SW480 (cell line): ENCODE data around the gene GPC3.
A peak's percentile ranks its signal among the peaks of the same experiment; 100 is the strongest.

Source experiments
- DNase-seq: peaks from one replicate; pipeline ENCODE4 v3.0.0-alpha.2; 2016; ENCODE audit warnings: low spot score

The GPC3 gene

DNA sequence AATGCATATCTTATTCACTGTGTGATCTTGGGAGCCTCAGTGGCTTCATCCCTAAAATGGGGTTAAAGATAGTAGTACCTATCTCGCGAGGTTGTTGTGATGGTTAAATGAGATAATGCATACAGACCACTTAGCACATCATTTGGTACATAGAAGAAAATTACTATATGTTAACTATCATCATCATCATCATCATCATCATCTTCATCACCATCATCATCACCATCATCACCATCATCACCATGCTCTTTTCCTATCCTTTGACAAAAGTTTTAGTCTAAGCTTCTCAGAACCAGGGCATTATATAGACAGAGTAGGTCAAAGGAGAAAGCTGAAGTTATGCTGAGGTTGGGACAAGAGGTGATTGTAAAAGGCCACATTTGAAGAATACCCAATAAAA, 145.0 kb downstream of the GPC3 start:
- DNase-seq, result no peak

DNA sequence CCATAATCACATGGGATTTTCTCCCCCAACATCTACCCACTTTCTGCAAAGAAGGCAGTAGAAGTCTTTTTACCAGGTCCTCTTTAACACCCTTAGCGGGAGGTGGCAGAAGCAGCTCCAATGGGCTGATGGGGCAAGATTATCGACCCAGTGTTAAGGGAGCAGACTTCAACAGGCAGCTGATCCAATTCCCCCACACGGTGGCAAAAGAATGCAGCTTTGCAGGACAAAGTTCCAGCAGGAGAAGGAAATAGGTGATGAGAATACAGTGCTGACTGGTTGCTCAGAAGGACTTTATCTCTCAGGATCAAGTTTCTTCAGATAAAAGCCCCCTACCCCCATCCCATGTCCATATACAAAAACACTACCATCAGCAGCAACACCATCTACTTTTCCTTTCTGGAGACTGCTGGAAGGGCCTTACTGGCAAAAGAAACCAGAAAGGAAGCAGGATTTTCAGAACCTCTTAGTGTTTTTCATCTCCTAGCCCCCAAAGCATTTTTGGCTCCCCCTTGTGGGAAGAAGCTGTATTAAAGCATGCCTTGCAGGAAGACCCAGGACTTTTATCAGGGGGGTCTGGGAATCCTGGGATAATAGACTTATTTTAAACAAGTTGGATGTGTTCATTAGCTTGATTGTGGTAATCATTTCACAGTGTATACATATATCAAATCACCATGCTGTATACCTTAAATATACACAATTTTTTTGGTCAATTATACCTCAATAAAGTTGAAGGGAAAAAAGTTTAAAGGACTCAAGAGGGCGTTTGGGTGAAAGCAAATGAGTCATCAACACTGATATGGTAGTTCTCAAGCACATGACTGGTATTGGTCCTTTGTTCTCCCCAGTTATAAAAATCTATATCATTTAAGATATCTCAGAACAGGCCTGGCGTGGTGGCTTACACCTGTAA, 146.4 kb downstream of the GPC3 start:
- DNase-seq, result peak; percentile 14

DNA sequence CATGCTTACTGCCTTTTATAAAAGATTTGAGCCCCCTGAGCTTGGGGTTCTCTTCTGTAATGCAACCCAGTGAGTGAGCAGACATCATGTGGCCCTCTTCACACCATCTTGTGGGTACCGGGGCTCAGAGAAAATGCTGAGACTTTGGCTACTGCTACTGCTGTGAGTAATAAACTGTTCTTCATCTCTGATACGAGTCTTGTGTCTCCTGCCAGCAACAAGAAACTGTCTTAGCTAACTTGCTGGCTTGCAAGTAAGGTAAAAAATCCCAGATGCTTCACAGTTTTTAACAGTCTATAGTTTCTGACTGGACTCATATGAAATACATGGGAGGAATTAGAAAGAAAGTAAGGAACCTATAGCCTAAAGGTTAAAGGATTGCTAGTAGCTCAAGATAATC, 148.3 kb downstream of the GPC3 start:
- no peak for DNase-seq

DNA sequence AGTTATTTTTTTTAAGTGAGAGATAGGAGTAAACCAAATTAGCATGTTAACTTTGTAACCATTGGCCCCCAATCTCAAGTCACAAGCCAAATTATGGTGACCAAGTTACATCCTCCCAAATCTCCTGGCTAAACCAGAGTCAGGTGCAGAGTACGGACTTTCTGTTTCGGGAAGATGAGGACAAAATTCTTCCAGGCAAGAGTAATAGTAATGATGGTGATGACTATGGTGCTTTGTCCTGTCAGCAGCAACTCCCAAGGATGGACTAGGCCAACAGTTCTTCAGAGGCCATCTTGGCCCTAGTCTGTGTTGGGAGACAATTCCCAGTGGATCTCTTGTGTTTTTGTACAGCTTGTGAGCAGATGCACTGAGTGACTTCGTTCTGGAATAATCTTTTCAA, 148.8 kb downstream of the GPC3 start:
- DNase-seq, result no peak

DNA sequence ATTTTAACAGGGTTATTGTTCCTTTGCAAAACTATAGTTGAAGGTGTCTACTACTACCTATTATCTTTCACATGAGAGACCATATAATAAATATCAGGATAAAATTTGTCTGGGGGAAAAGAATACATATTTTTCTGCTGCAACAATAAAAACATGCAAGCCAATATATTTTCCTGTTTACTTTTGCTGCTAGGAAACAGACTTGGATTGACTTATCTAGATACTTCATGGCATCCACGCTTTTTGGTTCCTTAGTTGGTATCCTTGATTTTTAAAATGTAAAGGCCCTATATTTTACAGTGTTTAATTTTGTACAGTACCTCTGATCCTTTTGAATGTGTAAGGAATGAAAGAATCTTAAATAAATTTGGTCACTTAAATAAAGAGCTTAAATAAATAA, 150.6 kb downstream of the GPC3 start:
- no peak for DNase-seq

DNA sequence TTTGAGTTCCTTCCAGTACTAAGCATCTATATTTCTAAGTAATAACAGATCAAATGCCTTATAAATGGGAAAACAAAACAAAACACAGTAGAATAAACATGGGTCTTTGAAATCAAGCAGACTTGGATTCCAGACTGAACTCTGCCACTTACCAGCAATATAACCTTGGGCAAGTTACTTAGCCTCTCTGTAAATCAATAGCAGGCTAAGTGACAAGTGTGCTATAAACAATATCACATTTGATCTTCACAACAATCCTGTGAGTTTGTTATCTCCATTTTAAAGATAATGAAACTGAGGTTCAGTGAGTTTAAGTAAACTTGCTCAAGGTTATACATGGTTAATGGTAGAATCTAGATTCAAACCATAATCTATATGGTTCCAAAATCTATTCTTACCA, 165.8 kb downstream of the GPC3 start:
- DNase-seq, result no peak

DNA sequence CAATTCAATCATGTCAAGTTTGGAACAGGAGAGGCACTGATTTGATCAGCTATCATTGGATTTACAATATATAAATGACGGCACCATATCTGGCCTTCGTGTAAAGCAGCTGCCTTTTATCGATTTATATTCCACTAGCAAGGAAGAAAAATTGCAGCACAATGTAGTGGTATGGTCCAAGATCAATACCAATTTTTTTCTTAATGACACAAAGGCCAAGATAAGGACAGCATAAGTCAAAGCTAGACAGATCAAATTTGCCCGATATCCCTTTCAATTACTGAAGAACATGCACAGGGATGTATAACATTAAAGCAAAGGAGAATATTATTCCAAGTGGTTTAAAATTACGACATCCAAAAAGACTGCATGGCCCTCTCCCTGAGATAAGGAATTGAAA, 167.4 kb downstream of the GPC3 start:
- no peak for DNase-seq

DNA sequence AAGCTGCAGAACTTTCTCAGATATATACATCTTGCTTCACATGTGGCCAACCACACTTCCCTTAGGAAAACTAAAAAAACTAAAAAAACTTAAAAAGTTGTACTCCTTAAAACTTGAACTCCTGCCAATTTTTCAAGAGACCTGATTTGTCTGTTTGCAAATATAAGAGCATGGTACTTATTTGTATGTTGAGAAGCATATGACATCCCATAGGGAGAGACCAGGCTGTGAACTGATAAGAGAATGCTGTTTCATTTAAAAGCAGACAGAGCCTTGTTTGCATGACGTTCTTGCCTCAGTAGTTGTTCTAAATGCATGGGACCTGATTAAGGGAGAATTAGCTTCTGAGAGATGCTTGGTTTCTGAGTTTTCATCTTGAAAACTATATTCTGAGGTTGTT, 169.9 kb downstream of the GPC3 start:
- no peak for DNase-seq

DNA sequence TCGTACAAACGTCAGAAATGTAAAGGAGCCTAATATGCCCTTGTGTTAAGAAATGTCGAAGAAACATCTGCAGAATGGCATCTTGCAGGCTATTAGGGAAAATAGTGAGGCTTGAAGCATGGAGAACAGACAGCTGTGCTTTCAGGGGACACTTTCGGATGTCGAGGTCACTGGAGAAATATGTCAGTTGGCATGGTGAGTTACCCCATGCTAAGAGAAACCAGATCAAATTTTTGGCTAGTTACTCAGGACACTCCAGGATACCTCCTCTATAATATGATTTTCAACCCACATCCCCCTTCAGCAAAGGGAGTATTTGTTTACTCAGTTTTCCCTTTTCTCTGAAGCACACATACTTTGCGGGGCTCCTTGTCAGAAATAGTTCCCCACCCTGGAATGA, 171.4 kb downstream of the GPC3 start:
- no peak for DNase-seq

DNA sequence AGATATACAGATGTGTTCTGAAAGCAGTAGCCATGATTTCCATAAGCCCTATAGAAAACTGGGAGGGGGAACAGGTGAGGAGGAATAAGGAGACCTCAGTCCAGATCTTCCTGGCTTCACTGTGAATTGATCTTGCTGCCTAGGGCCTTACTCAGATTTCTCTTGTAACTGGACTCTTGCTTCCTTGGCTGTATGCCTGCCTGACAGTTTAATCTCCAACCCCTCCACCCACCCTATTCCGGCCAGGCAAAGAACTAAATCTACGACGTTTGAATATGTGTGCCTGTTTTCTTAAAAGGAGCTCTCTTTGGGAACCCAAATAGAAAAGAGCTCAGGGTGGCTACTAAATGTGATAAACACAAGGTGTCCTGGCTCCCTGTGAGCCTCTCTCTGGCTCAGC, 173.0 kb downstream of the GPC3 start:
- DNase-seq, result no peak

DNA sequence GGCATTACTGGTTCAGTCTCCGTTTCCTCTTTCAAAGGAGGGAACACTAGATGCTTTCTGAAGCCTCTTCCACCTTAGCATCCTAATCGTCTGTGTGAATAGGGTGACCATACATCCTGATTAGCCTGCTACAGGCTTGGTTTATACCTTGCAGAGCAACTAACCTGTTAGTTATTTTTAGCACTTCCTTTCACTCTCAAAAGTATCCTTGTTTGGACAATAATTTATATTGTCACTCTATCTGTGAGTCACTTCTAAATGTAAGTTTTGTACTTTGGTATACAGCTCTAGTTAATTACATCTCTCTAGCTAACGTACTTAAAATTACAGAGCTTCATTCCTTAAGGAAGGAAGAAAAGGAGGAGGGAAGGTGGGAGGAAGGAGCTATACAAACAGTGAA, 174.5 kb downstream of the GPC3 start:
- DNase-seq, result no peak

DNA sequence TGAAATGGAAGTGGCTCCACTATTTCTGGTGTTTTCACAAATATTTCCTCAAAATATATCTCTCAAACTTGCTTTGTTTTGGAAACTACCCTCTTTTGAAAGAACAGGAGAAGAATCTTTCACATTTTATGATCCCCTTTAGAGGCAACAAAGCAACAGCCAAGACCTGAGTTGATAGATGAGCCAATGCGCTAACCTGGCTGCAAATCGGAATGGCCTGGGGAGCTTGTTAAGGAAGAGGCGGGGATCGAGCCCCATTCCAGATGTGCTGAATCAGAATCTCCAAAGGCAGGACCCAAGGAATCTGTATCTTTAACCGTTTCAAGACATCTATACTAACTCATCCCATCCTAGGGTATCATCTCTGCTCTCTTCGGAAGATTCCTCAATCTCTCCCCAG, 181.3 kb downstream of the GPC3 start:
- no peak for DNase-seq

DNA sequence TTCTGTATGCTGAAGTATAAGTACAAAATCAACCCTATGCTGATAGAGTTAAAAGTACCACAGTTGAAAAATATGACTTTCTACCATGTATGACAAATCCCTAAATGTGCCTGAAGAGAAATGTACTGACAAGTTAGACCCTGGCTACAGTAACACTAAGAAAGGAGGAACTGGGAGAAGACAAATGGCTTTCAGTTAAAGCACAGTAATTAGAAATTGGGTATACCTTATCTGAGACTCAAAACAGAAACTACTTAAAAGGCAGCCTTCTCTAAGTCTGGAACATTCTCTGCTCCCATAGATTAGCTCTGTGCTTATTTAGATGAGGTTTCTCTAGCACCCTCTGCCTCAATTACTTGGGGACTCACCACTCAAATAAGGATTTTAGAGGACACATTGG, 189.1 kb downstream of the GPC3 start:
- DNase-seq, result no peak

DNA sequence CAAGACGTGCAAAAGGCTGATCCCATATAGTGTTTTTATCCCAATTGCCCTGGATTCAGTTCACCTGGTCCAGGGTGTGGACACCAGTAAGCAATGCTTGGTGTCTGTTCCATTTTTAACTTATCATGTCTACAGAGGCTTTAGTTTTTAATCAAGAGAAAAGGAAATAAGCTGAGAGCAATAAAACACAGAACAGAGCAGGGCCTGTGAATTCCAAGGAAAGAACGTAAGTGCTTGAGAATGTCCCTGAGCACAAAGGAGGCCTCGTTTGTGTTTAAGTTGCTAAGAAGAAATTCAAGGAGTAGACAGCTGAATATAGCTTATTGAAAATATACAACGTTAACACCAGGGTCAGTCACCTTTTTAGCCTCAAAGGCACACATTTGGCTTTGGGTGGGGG, 191.3 kb downstream of the GPC3 start:
- DNase-seq, result no peak

DNA sequence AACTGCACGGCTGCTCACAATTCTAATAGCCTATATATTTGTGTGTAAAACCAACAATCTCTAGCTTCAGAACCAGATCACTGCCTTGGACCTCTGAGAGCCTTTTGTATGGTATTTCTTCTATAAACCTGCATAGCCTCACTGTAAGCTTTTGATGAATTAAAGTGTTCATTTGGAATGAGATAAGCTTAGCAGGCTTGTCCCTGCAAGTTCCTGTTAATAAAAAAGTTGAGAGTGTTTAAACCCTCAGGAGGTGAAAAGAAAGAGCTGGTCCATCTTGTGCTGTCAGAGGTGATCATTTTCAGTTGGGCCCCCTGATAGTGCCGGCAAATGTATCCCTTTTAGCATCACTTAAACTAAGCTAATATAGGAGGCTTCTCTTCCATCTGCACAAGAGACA, 191.8 kb downstream of the GPC3 start:
- DNase-seq, result no peak

DNA sequence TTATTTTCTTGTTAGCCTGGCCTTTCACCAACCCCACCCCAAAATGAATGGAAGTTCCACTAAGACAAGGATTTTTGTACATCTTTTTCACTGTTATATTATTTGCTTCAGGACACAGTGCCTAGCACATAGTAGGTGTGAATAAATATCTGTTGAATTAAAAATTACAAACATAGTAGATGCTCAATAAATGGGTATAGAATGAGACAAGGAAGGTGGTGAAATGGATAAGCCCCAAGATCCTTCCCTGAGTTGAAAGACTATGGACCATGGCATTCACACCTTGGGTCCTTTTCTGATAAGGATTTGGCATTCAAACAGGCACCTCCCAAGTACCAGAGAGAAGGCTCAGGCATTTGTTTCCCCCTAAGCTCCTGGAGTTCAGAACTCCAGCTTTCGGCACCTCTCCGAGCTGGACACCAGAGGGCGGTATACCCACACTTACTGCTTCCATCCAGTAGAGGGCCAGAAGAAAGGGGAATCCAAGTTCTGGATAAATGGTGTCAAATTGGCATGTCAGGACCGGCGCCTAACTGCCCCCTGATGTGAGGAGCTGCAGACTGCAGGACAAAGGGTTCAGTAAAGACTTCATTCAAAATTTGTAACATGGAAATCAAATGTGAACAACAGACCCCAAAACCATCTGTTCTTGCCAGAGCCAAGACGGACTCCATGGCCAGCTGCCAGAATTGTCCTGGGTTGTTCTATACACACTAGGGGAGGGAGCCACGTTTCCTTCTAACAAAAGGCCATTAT, 193.0 kb downstream of the GPC3 start:
- DNase-seq, result peak; percentile 72

DNA sequence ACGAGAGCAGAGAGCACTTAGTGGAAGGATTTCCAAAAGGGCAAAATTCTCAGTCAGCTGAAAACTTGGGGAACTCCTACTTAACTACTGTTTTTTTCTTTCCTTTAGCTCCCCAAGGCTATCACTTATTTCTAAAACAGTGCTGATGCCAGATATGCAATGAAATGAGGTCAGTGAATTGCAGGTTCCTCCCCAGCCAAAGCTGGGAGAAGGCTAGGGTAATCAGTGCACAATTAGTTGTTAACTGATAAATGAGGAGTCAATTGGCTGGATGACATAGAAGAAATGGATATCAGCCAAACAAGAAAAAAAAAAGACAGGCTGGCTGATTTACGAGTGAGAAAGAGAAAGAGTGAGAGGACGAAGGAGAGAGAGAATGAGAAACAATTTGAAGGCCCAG, 195.6 kb downstream of the GPC3 start:
- DNase-seq, result no peak

DNA sequence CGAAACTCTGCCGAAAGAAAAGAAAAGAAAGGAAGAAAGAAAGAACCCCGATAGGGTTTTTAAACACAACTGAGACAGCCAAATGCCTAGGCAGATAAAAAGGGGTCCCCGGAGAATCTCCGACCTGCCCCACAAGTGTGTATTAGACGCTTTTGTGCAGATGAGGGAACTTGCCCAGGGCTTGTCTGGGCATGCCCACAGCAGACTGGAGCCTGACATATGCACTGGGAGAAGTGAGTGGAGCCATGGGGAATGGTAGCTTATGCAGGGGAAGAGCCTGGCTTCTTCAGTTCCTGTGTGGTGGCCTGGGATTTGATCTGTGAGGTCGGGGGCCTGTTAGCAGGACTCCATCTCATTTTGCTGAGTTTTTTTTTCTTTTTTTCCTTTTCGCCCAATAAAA, 199.0 kb downstream of the GPC3 start:
- no peak for DNase-seq

DNA sequence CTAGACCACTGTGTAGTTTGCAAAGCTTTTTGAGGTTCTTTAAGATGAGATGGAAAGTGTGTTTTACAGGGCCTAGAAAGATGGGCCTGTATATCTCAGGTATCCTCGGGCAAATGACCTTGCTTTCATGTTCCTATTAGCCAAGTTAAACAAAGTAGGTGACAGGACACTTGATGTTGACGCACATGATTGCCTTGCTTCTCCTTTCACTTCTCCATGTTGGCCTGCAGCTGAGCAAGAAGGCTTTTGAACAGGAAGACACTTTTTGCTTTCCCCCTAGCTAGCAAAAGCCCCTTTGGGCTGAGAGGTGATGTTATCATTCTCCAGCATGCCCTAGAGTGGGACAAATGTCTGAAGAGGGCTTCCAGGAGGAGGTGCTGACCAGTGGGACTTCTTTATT, 202.1 kb downstream of the GPC3 start:
- no peak for DNase-seq

DNA sequence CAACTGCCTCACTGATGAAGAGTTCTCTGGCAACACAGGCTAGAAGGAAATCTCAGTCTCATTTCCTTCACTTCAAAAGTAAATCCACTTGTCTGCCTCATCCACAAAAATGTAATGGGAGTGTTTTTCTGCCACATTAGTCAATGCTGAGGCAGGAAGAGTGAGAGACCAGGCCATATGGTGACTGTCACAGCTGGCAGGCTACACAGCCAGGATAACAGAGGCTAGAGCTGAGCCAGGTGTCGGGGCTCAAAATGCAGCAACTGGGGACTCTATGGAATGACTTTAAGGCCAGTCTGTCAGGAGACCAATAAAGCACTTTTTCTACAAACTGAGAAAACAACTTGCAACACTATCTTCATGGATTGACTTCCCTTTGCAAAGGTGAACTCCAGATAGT, 204.2 kb downstream of the GPC3 start:
- no peak for DNase-seq

DNA sequence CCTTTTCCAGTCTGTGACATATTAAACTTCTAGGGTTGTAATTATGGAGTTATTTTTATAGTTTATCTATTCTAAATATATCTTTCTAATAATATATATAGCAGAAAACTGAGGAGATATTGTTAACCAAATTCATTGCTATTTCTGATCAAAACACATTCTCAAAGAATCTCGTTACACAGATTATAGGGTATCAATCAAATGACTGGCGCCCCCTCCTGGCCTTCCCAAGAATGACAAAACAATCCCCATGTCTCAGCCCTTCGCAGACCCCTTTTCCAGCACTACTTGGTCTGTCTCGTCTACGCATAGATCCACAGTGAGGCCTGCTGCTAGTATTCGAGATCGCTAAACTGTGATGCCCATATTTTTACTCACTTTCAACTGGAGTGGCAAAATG, 209.3 kb downstream of the GPC3 start:
- no peak for DNase-seq

DNA sequence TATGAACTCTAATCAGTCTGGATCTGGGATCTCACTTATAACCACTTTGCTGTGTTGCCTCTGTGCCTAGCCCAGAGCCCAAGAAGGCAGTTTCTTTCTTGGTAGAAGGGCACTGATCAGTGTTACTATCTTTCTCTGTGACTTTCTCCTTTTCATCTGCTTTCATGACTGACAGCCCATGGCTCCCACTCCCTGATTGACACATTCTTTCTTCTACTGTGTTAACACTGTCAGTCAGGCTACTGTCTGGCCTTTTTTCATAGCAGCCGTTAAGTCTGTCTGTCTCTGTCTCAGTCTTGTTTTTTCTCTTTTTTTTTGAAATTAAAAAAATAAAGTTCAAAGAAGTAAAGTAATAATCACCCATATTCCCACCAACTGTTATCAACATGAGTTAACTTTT, 210.6 kb downstream of the GPC3 start:
- no peak for DNase-seq

DNA sequence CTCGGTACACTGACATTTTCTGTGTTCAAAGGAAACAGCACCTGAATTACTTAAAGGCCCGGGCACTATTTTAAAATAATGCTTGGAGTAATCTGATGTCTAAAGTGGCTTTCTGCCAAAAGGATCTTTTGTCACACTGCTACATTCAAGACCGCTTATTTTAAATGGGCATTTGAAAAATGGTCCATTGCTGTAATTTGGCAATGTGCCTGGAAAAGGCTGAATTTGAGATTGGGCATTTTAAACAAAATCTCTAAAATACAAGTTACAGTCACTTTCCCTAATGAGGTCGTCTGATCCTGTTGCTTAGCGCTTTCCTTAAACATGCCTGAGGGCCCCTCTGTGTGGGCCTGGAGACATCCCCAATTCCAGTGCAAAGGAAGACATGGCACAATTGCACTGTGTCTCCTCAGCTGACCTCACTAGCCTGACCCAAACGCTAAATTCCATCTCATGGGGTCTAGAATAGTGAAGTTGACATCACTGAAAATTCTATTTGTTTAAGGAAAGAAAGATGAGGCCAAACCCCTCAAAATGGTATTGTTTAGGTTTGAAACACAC, 214.2 kb downstream of the GPC3 start:
- no peak for DNase-seq
